GM18519 (cell line): ENCODE results near the gene SLC16A5.

Source experiments
- ATAC-seq: cut with Tn5 transposase; IDR thresholded peaks from one replicate; pipeline ENCODE4 v1.9.1; 2021; ENCODE audit warnings: mild to moderate bottlenecking, moderate library complexity; ENCODE audit not compliant: unreplicated experiment, low FRiP score

Gene SLC16A5

GRCh38 chr17:75084039-75084660, 3.6 kb upstream of the SLC16A5 start:
- ATAC-seq = no peak

- ATAC-seq = no peak
Measured at GRCh38 chr17:75086496-75087181, 1.1 kb upstream of the SLC16A5 start.

GRCh38 chr17:75087182-75087557, 584 bp upstream of the SLC16A5 start:
- no peak for ATAC-seq

- no peak for ATAC-seq
Measured at GRCh38 chr17:75088465-75089417, 987 bp downstream of the SLC16A5 start.

GRCh38 chr17:75090871-75091854, 3.4 kb downstream of the SLC16A5 start:
- no peak for ATAC-seq

GRCh38 chr17:75091855-75092327, 4.1 kb downstream of the SLC16A5 start:
- ATAC-seq = no peak

- ATAC-seq = no peak
Measured at GRCh38 chr17:75093548-75094158, 5.9 kb downstream of the SLC16A5 start.

GRCh38 chr17:75094871-75095399, 7.2 kb downstream of the SLC16A5 start:
- no peak for ATAC-seq

- no peak for ATAC-seq
Measured at GRCh38 chr17:75096082-75096625, 8.4 kb downstream of the SLC16A5 start.

GRCh38 chr17:75097865-75098264, 10.1 kb downstream of the SLC16A5 start:
- ATAC-seq = no peak

- no peak for ATAC-seq
Measured at GRCh38 chr17:75098861-75099260, 11.1 kb downstream of the SLC16A5 start.

- ATAC-seq = no peak
Measured at GRCh38 chr17:75099881-75100595, 12.3 kb downstream of the SLC16A5 start.

GRCh38 chr17:75102385-75102821, 14.6 kb downstream of the SLC16A5 start:
- no peak for ATAC-seq

- ATAC-seq = no peak
Measured at GRCh38 chr17:75103601-75104554, 16.1 kb downstream of the SLC16A5 start.

- no peak for ATAC-seq
Measured at GRCh38 chr17:75105126-75106080, 17.6 kb downstream of the SLC16A5 start.

GRCh38 chr17:75108193-75108592, 20.4 kb downstream of the SLC16A5 start:
- ATAC-seq = no peak
